ENCODE results near the gene TAF10. TPM values are rescaled to one million over a fixed set of nuclear protein-coding genes. Genes with fewer than 3 reads are reported as not detected.

The TAF10 gene
- total and polyA plus RNA-seq, 8 donors = 15.8 to 234 (median 157) TPM

- no peak for TF ChIP-seq EP300 (IDR thresholded peaks at IDR 0.05)
- TF ChIP-seq CTCF (IDR thresholded peaks at IDR 0.05) = no peak
- no peak for TF ChIP-seq POLR2A (IDR thresholded peaks at IDR 0.05)
- no peak for TF ChIP-seq POLR2AphosphoS5 (IDR thresholded peaks at IDR 0.05)
- Histone ChIP-seq H3K4me1 (peaks cover 0 to 41% (median 6%) of the 10 kb centered on the region in 4 donors), H3K9me3 (no peaks in the 10 kb centered on the region), H3K27ac (peak overlapping the region in 1 of 5 donors; percentile 35), H3K27me3 (no peaks in the 10 kb centered on the region), H3K4me3 (peak overlapping the region in 2 of 4 donors; percentile 20), H3K36me3 (peaks cover 0 to 19% (median 0%) of the 10 kb centered on the region in 4 donors)
- intact Hi-C loops (cut with DNase I; ENCODE audit: low total_unique reads) = no loop called here
- no peak for DNase-seq
- WGBS, 5 donors = 44 to 80% (median 71%) methylated on average over 40 to 62 of the region's 62 CpGs
Measured at GRCh38 chr11:6570691-6571427, 41.2 kb downstream of the TAF10 start.

- DNase-seq = no peak
- H3K36me3 ChIP-seq = peaks cover 0 to 19% (median 0%) of the 10 kb centered on the region in 4 donors
- TF ChIP-seq CTCF (IDR thresholded peaks at IDR 0.05) = no peak
- no peak for TF ChIP-seq POLR2AphosphoS5 (IDR thresholded peaks at IDR 0.05)
- no peak for TF ChIP-seq POLR2A (IDR thresholded peaks at IDR 0.05)
- no peak for TF ChIP-seq EP300 (IDR thresholded peaks at IDR 0.05)
- H3K4me1 ChIP-seq = peaks cover 0 to 33% (median 6%) of the 10 kb centered on the region in 4 donors
- no peak overlapping the region for H3K4me3 ChIP-seq
- H3K27ac ChIP-seq = no peak overlapping the region
- WGBS, 5 donors = 88 to 94% (median 91%) methylated on average over 5 of the region's 5 CpGs
- intact Hi-C loops (cut with DNase I; ENCODE audit: low total_unique reads) = no loop called here
- H3K27me3 ChIP-seq = no peaks in the 10 kb centered on the region
- H3K9me3 ChIP-seq = no peaks in the 10 kb centered on the region
Measured at GRCh38 chr11:6569706-6570105, 42.3 kb downstream of the TAF10 start.

GRCh38 chr11:6568191-6568918 is 43.7 kb downstream of the TAF10 start:
- no peaks in the 10 kb centered on the region for H3K9me3 ChIP-seq
- H3K4me3 ChIP-seq = no peak overlapping the region
- no peak for TF ChIP-seq CTCF (IDR thresholded peaks at IDR 0.05)
- TF ChIP-seq POLR2AphosphoS5 (IDR thresholded peaks at IDR 0.05) = no peak
- no peak for TF ChIP-seq EP300 (IDR thresholded peaks at IDR 0.05)
- TF ChIP-seq POLR2A (IDR thresholded peaks at IDR 0.05) = no peak
- peaks cover 0 to 19% (median 4%) of the 10 kb centered on the region in 4 donors for H3K36me3 ChIP-seq
- intact Hi-C loops (cut with DNase I; ENCODE audit: low total_unique reads) = no loop called here
- peaks cover 0 to 33% (median 6%) of the 10 kb centered on the region in 4 donors for H3K4me1 ChIP-seq
- H3K27ac ChIP-seq = no peak overlapping the region
- 37 to 70% (median 65%) methylated on average over 3 to 4 of the region's 4 CpGs for WGBS, 5 donors
- H3K27me3 ChIP-seq = no peaks in the 10 kb centered on the region
- DNase-seq = peak; percentile 66 to 82

GRCh38 chr11:6567371-6567745 is 44.7 kb downstream of the TAF10 start:
- Histone ChIP-seq H3K9me3 (no peaks in the 10 kb centered on the region), H3K4me1 (peaks cover 0 to 30% (median 6%) of the 10 kb centered on the region in 4 donors), H3K27me3 (no peaks in the 10 kb centered on the region), H3K36me3 (peaks cover 0 to 17% (median 8%) of the 10 kb centered on the region in 4 donors), H3K27ac (no peak overlapping the region), H3K4me3 (no peak overlapping the region)
- 86 to 97% (median 95%) methylated on average over 1 to 7 of the region's 7 CpGs for WGBS, 5 donors
- intact Hi-C loops (cut with DNase I; ENCODE audit: low total_unique reads) = no loop called here
- no peak for TF ChIP-seq POLR2AphosphoS5 (IDR thresholded peaks at IDR 0.05)
- no peak for TF ChIP-seq EP300 (IDR thresholded peaks at IDR 0.05)
- no peak for TF ChIP-seq POLR2A (IDR thresholded peaks at IDR 0.05)
- TF ChIP-seq CTCF (IDR thresholded peaks at IDR 0.05) = no peak
- DNase-seq = no peak

Data from stomach (tissue), 9 donors.